ENCODE data around the gene THRAP3.
A peak's percentile ranks its signal among the peaks of the same experiment; 100 is the strongest.

THRAP3 gene

DNA sequence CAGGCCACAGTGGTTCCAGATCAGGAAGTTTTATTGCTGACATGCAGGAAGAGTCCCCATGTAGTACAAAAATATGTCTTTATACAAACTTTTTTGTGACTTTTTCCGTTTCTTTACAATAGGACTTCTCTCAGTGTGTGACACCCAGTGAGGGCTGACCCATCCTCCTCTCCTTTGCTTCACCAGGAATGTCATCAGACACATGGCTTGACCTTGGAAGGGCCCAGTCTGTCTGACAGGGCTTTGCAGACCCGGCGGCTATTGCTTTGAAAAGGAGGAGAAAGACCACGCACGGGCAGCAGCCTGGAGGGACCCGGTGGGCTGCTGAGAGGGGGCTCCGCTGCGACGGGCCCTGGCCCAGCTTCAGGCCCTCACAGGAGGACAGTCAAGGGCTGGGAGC, 115.4 kb downstream of the THRAP3 start:
- Histone ChIP-seq H3K27ac (ENCODE audit: low read length) (no peak overlapping the region), H4K20me1 (ENCODE audit: insufficient read depth, low read length) (peaks cover 6% of the 10 kb centered on the region; the same call in 1 of the 2 replicates), H3K9ac (ENCODE audit: low read depth, low read length) (no peak overlapping the region), H3K9me3 (ENCODE audit: insufficient read depth, low read length, severe bottlenecking) (no peaks in the 10 kb centered on the region), H3K4me1 (ENCODE audit: insufficient read depth, low read length) (no peaks in the 10 kb centered on the region), H3K4me3 (ENCODE audit: low read depth in 1 of 2, low read length in 2 of 2) (no peak overlapping the region), H3K4me2 (ENCODE audit: insufficient read depth, low read length) (no peak overlapping the region), H2AFZ (ENCODE audit: low read depth, low read length) (no peak overlapping the region), H3K36me3 (ENCODE audit: insufficient read depth, low read length) (peaks cover 19% of the 10 kb centered on the region), H3K27me3 (ENCODE audit: insufficient read depth, low read length, poor library complexity) (no peaks in the 10 kb centered on the region), H3K79me2 (ENCODE audit: insufficient read depth, low read length) (no peaks in the 10 kb centered on the region)
- no peak for ATAC-seq (ENCODE audit: insufficient read depth, low read depth)
- no peak for DNase-seq
- TF ChIP-seq, protein P1, sequence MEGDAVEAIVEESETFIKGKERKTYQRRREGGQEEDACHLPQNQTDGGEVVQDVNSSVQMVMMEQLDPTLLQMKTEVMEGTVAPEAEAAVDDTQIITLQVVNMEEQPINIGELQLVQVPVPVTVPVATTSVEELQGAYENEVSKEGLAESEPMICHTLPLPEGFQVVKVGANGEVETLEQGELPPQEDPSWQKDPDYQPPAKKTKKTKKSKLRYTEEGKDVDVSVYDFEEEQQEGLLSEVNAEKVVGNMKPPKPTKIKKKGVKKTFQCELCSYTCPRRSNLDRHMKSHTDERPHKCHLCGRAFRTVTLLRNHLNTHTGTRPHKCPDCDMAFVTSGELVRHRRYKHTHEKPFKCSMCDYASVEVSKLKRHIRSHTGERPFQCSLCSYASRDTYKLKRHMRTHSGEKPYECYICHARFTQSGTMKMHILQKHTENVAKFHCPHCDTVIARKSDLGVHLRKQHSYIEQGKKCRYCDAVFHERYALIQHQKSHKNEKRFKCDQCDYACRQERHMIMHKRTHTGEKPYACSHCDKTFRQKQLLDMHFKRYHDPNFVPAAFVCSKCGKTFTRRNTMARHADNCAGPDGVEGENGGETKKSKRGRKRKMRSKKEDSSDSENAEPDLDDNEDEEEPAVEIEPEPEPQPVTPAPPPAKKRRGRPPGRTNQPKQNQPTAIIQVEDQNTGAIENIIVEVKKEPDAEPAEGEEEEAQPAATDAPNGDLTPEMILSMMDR (IDR thresholded peaks at IDR 0.05; ENCODE audit: borderline replicate concordance, extremely low read depth, low read length, poor library complexity, severe bottlenecking): no peak
- no peak for TF ChIP-seq EZH2 (IDR thresholded peaks at IDR 0.05; ENCODE audit: borderline replicate concordance, low read depth, low read length, severe bottlenecking)

DNA sequence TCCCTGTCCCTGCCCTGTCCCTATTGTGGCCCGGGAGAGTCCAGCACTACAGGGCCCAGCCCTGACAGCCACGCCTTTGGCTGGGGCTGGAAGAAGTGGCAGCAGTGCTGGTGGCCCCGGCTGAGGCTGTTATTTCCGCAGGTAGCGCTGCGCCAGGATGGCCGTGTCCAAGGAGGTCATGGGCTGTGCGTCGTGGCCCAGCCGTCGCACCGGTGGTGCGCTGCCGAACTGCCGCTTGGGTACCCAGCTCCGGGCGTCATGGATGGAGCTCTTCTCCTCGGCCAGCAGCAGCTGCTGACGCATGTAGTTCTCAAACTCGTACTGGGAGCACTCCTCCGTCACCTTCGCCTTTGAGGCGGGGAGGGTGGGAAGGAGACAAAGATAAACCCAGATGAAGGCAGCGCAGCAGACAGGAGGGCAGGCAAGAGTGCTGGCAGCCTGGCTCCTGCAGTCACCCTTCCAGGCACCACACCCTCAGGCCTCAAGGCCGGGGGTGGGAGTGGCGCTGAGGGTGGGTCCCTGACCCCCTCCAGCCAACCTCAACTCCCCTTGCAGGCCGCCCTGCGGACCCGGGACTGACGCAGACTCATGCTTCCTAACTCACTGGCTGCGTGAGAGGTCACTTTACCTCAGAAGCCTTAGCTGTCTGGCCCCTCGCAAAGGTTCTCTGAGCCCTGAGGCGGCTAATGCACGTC, 117.5 kb downstream of the THRAP3 start:
- H3K27ac ChIP-seq (ENCODE audit: low read length): no peak overlapping the region
- H3K36me3 ChIP-seq (ENCODE audit: insufficient read depth, low read length): peaks cover 34% of the 10 kb centered on the region
- H3K27me3 ChIP-seq (ENCODE audit: insufficient read depth, low read length, poor library complexity): no peaks in the 10 kb centered on the region
- DNase-seq (no peak), ATAC-seq (ENCODE audit: insufficient read depth, low read depth) (no peak)
- no peak overlapping the region for H3K4me3 ChIP-seq (ENCODE audit: low read depth in 1 of 2, low read length in 2 of 2)
- no peak overlapping the region for H3K9ac ChIP-seq (ENCODE audit: low read depth, low read length)
- no peak overlapping the region for H3K4me2 ChIP-seq (ENCODE audit: insufficient read depth, low read length)
- no peak overlapping the region for H2AFZ ChIP-seq (ENCODE audit: low read depth, low read length)
- H4K20me1 ChIP-seq (ENCODE audit: insufficient read depth, low read length): peaks cover 6% of the 10 kb centered on the region; the same call in 1 of the 2 replicates
- H3K79me2 ChIP-seq (ENCODE audit: insufficient read depth, low read length): no peaks in the 10 kb centered on the region
- TF ChIP-seq, protein P1 (IDR thresholded peaks at IDR 0.05; ENCODE audit: borderline replicate concordance, extremely low read depth, low read length, poor library complexity, severe bottlenecking): no peak
- no peak for TF ChIP-seq EZH2 (IDR thresholded peaks at IDR 0.05; ENCODE audit: borderline replicate concordance, low read depth, low read length, severe bottlenecking)
- H3K9me3 ChIP-seq (ENCODE audit: insufficient read depth, low read length, severe bottlenecking): no peaks in the 10 kb centered on the region
- no peaks in the 10 kb centered on the region for H3K4me1 ChIP-seq (ENCODE audit: insufficient read depth, low read length)

DNA sequence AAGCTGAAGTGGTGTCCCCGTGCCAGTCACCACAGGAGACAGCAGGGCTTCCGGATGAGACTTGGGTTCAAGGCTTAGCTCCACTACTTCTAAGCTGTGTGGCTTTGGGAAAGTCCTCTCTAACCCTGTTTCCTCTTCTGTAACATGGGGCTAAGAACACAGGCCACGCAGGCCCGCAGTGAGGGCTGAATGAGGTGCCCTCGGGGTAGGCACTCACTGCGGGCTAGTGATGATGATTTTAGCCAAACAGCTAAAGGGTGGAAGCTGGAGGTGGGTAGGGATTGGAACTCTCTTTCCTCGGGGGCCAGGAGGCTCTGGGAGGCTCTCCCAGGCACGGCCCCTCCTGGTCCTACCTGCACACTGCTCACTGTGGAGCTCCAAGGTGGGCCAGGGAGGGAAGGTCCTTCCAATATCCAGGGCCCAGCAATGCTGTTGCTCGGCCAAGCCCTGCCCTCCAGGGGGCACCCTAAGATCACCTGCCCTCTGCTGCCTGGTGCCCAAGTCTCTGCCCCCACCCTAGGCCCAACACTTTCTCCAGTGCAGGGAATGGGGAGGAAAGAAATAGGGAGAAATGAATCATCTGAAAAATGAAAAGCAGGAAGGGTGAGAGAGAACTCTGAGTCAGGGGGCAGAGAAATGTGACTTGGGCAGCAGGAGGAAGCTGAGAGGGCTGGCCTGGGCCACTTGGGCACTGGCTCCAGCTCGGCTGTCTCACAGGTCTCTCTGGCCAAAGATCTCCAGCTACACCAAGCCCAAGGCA, 118.4 kb downstream of the THRAP3 start:
- Histone ChIP-seq H3K9ac (ENCODE audit: low read depth, low read length) (no peak overlapping the region), H3K4me1 (ENCODE audit: insufficient read depth, low read length) (no peaks in the 10 kb centered on the region), H3K27ac (ENCODE audit: low read length) (no peak overlapping the region), H2AFZ (ENCODE audit: low read depth, low read length) (no peak overlapping the region), H3K4me2 (ENCODE audit: insufficient read depth, low read length) (no peak overlapping the region), H4K20me1 (ENCODE audit: insufficient read depth, low read length) (peaks cover 6% of the 10 kb centered on the region; the same call in 1 of the 2 replicates), H3K27me3 (ENCODE audit: insufficient read depth, low read length, poor library complexity) (no peaks in the 10 kb centered on the region), H3K4me3 (ENCODE audit: low read depth in 1 of 2, low read length in 2 of 2) (no peak overlapping the region), H3K9me3 (ENCODE audit: insufficient read depth, low read length, severe bottlenecking) (no peaks in the 10 kb centered on the region), H3K36me3 (ENCODE audit: insufficient read depth, low read length) (peaks cover 40% of the 10 kb centered on the region), H3K79me2 (ENCODE audit: insufficient read depth, low read length) (no peaks in the 10 kb centered on the region)
- peak; percentile 49 for DNase-seq
- no peak for TF ChIP-seq EZH2 (IDR thresholded peaks at IDR 0.05; ENCODE audit: borderline replicate concordance, low read depth, low read length, severe bottlenecking)
- TF ChIP-seq, protein P1 (IDR thresholded peaks at IDR 0.05; ENCODE audit: borderline replicate concordance, extremely low read depth, low read length, poor library complexity, severe bottlenecking): peak; percentile 78
- peak; percentile 73 for ATAC-seq (ENCODE audit: insufficient read depth, low read depth)
